Calu3 (cell line): ENCODE data around the gene TEC. TPM values are rescaled to one million over a fixed set of nuclear protein-coding genes. Genes with fewer than 3 reads are reported as not detected.
"Not testable (repeated sequence)": the region's sequence is repeated elsewhere in the genome, so short reads cannot be mapped to it uniquely, and the experiment has no call there.

Experiments used
- BruUV-seq: library from RNA; stranded (reverse); fragments of 400-500 nt; replicated peaks from 2 replicates; lab custom pipeline; 2021; lab: Mats Ljungman, UMichigan
- CTCF ChIA-PET: fragments of 300-600 bp; sonication (Branson Sonifier 250); formaldehyde crosslinking; loops from one replicate; lab custom pipeline; 2022; ENCODE audit warnings: antibody characterized with exemption; lab: Charles Lee
- DNase-seq: peaks from one replicate; pipeline ENCODE4 v3.0.0; 2022
- H3K27ac Mint-ChIP-seq: one replicate; pipeline ENCODE4 v1.8.0; 2022; ENCODE audit warnings: mixed read lengths; ENCODE audit not compliant: unreplicated experiment
- H3K27me3 Mint-ChIP-seq: one replicate; pipeline ENCODE4 v1.8.0; 2022; ENCODE audit warnings: mixed read lengths; ENCODE audit not compliant: unreplicated experiment
- H3K36me3 Mint-ChIP-seq: one replicate; pipeline ENCODE4 v1.8.0; 2022; ENCODE audit warnings: mild to moderate bottlenecking, moderate library complexity, mixed read lengths; ENCODE audit not compliant: insufficient read depth, unreplicated experiment
- H3K4me1 Mint-ChIP-seq: one replicate; pipeline ENCODE4 v1.8.0; 2022; ENCODE audit warnings: mild to moderate bottlenecking, low read depth, mixed read lengths; ENCODE audit not compliant: unreplicated experiment
- H3K4me3 Mint-ChIP-seq: one replicate; pipeline ENCODE4 v1.8.0; 2022; ENCODE audit warnings: mild to moderate bottlenecking, low read depth, moderate library complexity, mixed read lengths; ENCODE audit not compliant: unreplicated experiment
- H3K9me3 Mint-ChIP-seq: one replicate; pipeline ENCODE4 v1.8.0; 2022; ENCODE audit warnings: low read depth, mixed read lengths; ENCODE audit not compliant: unreplicated experiment
- CTCF ChIP-seq: fragments of 200-600 bp; IDR thresholded peaks from one replicate; pipeline ENCODE4 v1.8.0; 2022; ENCODE audit warnings: antibody characterized with exemption; ENCODE audit not compliant: unreplicated experiment
- intact Hi-C: fragments of 100-400 bp; cut with micrococcal nuclease; formaldehyde crosslinking; loops from one replicate; pipeline ENCODE4 v1.10.0; 2022; ENCODE audit not compliant: unreplicated experiment
- total RNA-seq: library from RNA; stranded (reverse); gene quantifications from 2 replicates; pipeline ENCODE4 v1.2.3, GENCODE V29; 2022

TEC gene
- total RNA-seq, 1 experiment from 2014 or later: 3.2 TPM

DNA sequence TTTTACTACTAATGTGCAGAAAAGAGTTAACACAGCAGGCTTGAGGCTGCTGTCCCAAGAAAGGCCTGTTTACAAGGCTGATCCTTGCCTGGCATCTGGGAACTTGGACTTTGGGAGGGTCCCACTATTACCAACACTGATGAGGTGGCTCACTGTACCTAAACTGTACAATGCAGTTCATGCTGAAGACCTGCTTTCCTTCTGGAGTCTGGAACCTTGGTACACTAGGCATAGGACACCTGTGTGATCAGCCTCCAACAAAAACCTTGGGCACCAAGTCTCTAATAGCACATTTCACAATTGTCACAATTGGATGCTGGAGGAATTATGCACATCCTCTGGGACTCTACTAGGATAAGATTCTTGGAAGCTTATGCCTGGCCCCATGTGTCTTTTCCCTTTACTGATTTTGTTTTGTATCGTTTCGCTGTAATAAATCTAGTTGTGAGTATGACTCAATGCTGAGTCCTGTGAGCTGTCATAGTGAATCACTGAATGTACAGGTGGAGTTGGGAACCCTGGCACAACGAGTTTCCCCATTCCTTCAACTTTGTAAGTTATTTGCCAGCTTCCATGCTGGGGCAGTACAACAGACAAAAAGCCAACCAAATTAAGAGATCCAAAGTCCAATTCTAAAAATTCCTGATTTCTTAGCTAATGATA, 45.9 kb downstream of the TEC start:
- Mint-ChIP-seq H3K27me3 (no peaks in the 10 kb centered on the region), H3K9me3 (no peaks in the 10 kb centered on the region), H3K27ac (no peak overlapping the region), H3K4me3 (no peak overlapping the region), H3K4me1 (peaks cover 9% of the 10 kb centered on the region), H3K36me3 (no peaks in the 10 kb centered on the region)
- BruUV-seq: no TSS peak
- no peak for TF ChIP-seq CTCF
- DNase-seq: peak; percentile 21
- CTCF ChIA-PET: interaction anchor here (0.9 kb wide), 1 partner anchor 29 kb away, joined by 3 read pairs; no protein-coding TSS in a partner anchor
- intact Hi-C loops: no loop called here

DNA sequence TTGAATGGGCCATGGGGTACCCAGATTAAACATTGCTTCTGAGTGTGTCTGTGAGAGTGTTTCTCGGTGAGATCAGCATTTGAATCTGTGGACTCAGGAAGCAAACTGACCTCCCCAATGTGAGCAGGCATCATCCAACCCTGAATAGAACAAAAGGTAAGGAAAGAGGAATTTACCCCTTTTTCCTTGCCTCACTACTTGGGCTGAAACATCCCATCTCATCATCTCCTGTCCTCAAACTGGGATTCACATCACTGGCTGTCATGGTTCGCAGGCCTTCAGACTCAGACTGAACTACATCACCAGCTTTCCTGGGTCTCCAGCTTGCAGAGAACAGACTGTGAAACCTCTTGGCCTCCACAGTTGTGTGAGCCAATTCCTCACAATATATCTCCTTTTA, 47.1 kb downstream of the TEC start:
- BruUV-seq: no TSS peak
- CTCF ChIA-PET: no interaction called here
- DNase-seq: no peak
- Mint-ChIP-seq H3K27ac (no peak overlapping the region), H3K27me3 (no peaks in the 10 kb centered on the region), H3K4me1 (peaks cover 9% of the 10 kb centered on the region), H3K4me3 (no peak overlapping the region), H3K9me3 (no peaks in the 10 kb centered on the region), H3K36me3 (peaks cover 4% of the 10 kb centered on the region)
- no peak for TF ChIP-seq CTCF
- intact Hi-C loops: no loop called here

DNA sequence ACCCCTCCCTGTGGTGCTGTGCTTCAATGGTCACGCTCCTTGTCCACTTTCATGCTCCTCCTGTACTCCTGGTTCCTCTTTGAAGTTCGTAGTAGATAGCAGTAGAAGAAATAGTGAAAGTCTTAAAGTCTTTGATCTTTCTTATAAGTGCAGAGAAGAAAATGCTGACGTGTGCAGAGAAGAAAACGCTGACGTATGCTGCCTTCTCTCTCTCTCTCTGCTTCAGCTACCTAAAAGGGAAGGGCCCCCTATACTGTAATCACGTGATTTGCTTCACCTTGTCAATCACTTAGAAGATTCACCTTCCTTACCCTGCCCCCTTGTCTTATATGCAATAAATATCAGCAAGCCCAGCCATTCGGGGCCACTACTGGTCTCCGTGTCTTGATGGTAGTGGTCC, 50.2 kb downstream of the TEC start:
- CTCF ChIA-PET: not testable (repeated sequence)

DNA sequence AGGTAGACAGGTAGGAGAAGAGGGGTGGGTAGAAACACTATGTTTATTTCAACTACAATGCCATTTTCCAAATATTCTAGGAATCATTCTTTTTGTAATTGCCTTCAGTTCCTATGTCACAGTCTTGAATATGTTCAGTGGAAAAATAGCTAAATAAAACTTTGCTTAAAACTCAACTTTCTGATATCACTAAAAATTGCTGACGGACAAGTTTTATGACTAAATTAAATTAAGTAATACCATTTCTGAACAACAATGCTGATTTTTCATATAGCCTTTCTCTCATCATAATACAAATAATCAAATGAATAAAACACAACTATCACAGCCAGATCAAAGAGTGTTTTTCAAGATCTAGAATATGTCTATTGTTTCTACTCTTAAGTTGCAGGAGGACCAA, 53.1 kb downstream of the TEC start:
- CTCF ChIA-PET: no interaction called here
- intact Hi-C loops: no loop called here
- TF ChIP-seq CTCF: no peak
- Mint-ChIP-seq H3K4me1 (no peaks in the 10 kb centered on the region), H3K27me3 (no peaks in the 10 kb centered on the region), H3K27ac (no peak overlapping the region), H3K9me3 (no peaks in the 10 kb centered on the region), H3K36me3 (peaks cover 4% of the 10 kb centered on the region), H3K4me3 (no peak overlapping the region)
- BruUV-seq: no TSS peak
- no peak for DNase-seq

More for the DNA sequence above, 50.2 kb downstream of the TEC start:
- H3K4me1 Mint-ChIP-seq, H3K27ac Mint-ChIP-seq, intact Hi-C loops, BruUV-seq, H3K27me3 Mint-ChIP-seq, H3K9me3 Mint-ChIP-seq, DNase-seq, H3K4me3 Mint-ChIP-seq, H3K36me3 Mint-ChIP-seq: not testable (repeated sequence)

GRCh38 chr4:48215977-48216376, 53.7 kb downstream of the TEC start:
- Mint-ChIP-seq H3K27me3 (no peaks in the 10 kb centered on the region), H3K4me1 (no peaks in the 10 kb centered on the region), H3K4me3 (no peak overlapping the region), H3K36me3 (peaks cover 4% of the 10 kb centered on the region), H3K9me3 (no peaks in the 10 kb centered on the region), H3K27ac (no peak overlapping the region)
- DNase-seq: no peak
- intact Hi-C loops: no loop called here
- no peak for TF ChIP-seq CTCF
- CTCF ChIA-PET: no interaction called here
- no TSS peak for BruUV-seq
